Vagina (tissue), 2 donors: ENCODE results near the gene SCAI.

Experiments used
- CTCF ChIP-seq, 3 experiments: fragments of 450-650 bp in 2 of 3; fragments of 200-600 bp in 1 of 3; sonication (generic) in 1 of 3; IDR thresholded peaks; one replicate each; pipeline ENCODE4 v1.5.1; 2017 to 2019; ENCODE audit warnings: antibody characterized with exemption in 3 of 3, mild to moderate bottlenecking in 2 of 3, moderate library complexity in 2 of 3
- POLR2AphosphoS5 ChIP-seq, 2 donors: sonication (generic); formaldehyde crosslinking; IDR thresholded peaks; one replicate each; pipeline ENCODE4 v1.9.0; 2017; ENCODE audit warnings: antibody characterized with exemption in 2 of 2, mild to moderate bottlenecking in 2 of 2, low read depth in 1 of 2; ENCODE audit not compliant: insufficient read depth in 1 of 2

- no peak for TF ChIP-seq CTCF (IDR thresholded peaks at IDR 0.05)
- no peak for TF ChIP-seq POLR2AphosphoS5 (IDR thresholded peaks at IDR 0.05; ENCODE audit: insufficient read depth in 1 of 2, low read depth in 1 of 2)
These were observed 17.8 kb downstream of the SCAI start for GRCh38 chr9:125125523-125125922.
